ENCODE data around the gene CYP3A7. TPM values are rescaled to one million over a fixed set of nuclear protein-coding genes. Genes with fewer than 3 reads are reported as not detected.
"Not testable (repeated sequence)": the region's sequence is repeated elsewhere in the genome, so short reads cannot be mapped to it uniquely, and the experiment has no call there.

Gene CYP3A7
- total RNA-seq, 1 experiment from 2014 or later = not detected

- in situ Hi-C loops (cut with HindIII; ENCODE audit: low pct_unique_long_range_greater_than_20kb, low sequenced_read_pairs) = no loop called here
- no peak for DNase-seq (ENCODE audit: low read depth)
Measured at GRCh38 chr7:99720800-99721595, 14.0 kb downstream of the CYP3A7 start.

DNA sequence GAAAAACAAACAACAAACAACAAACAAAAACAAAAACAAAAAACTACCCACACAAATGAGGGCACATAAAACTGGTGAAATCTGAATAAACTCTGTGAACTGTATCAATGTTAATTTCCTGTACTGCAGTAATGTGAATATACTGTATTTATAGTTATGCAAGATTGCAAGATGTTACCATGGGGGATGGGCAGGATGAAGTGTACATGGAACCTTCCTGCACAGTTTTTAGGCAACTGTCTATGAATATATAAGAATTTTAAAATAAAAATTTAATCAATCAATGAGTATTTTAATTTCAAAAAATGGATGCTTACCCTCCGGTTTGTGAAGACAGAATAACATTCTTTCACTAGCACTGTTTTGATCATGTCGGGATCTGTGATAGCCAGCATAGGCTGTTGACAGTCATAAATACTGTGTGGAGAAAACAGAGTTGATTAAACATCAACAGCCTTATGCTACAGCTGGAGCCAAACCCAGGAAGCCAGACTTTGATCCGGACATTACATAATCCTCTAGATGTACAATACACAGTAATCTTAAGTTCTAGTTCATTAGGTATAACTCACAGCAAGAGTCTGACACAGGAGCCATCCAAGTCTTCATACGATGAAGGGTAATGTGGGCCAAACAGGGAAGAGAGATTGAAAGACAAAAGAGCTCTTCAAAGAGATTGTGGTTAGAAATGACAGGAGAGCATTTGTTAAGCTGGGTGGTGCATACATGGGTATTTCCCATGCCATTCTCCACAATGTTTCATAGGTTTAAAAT, 14.8 kb downstream of the CYP3A7 start:
- no peak for DNase-seq (ENCODE audit: low read depth)
- in situ Hi-C loops (cut with HindIII; ENCODE audit: low pct_unique_long_range_greater_than_20kb, low sequenced_read_pairs) = no loop called here

DNA sequence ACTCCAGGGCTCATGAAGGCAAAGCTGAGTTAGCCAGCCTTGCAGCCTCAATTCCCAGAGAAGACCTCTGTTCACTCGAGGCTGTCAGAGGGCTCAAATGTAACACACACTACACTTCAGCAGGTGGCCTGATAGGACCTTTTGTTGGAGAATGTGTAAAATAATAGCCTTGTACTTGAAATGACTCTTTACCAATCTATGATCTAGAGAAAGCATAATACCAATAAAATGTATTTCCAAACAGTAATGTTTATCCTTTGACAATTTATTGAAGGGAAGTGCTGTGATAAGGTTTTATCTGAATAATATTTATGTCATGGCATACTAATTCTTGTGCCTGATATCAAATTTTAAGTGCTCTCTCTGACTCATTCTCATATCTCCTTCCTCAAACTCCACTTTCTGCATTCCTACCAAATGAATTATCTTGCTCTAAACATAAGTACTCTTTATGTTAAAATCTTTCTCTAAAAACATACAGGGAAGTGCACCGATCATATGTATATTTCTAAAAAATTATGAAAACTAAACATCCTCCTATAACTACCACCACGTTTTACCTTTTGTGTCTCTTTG, 20.9 kb downstream of the CYP3A7 start:
- in situ Hi-C loops (cut with HindIII; ENCODE audit: low pct_unique_long_range_greater_than_20kb, low sequenced_read_pairs) = no loop called here
- DNase-seq (ENCODE audit: low read depth) = no peak

GRCh38 chr7:99709838-99710578, 25.0 kb downstream of the CYP3A7 start:
- in situ Hi-C loops (cut with HindIII; ENCODE audit: low pct_unique_long_range_greater_than_20kb, low sequenced_read_pairs) = no loop called here
- DNase-seq (ENCODE audit: low read depth) = no peak

GRCh38 chr7:99709260-99709659, 25.7 kb downstream of the CYP3A7 start:
- DNase-seq (ENCODE audit: low read depth) = no peak

GRCh38 chr7:99707096-99707495, 27.9 kb downstream of the CYP3A7 start:
- no peak for DNase-seq (ENCODE audit: low read depth)
- in situ Hi-C loops (cut with HindIII; ENCODE audit: low pct_unique_long_range_greater_than_20kb, low sequenced_read_pairs) = no loop called here

More at GRCh38 chr7:99709260-99709659, 25.7 kb downstream of the CYP3A7 start:
- in situ Hi-C loops (cut with HindIII; ENCODE audit: low pct_unique_long_range_greater_than_20kb, low sequenced_read_pairs) = no loop called here

DNA sequence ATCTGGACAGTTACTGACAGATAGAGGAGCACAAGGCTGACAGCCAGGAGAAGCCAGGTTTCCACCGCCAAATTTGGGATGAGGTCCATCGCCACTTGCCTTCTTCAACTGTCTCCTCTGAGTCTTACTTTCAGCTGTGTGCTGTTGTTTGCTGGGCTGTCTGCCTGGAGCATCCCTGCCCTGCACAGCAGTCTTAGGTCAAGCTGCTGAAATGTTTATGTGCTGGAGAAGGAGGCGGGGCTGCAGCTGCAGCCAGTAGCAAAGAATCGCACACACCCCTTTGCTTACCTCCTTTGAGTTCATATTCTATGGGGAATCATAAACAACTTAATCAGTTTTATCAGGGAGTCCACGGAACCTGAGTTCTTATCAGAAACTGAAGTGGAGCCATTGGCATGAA, 35.0 kb downstream of the CYP3A7 start:
- no peak for DNase-seq (ENCODE audit: low read depth)
- in situ Hi-C loops (cut with HindIII; ENCODE audit: low pct_unique_long_range_greater_than_20kb, low sequenced_read_pairs) = no loop called here

GRCh38 chr7:99698867-99699730, 35.9 kb downstream of the CYP3A7 start:
- peak; percentile 34 for DNase-seq (ENCODE audit: low read depth)

DNA sequence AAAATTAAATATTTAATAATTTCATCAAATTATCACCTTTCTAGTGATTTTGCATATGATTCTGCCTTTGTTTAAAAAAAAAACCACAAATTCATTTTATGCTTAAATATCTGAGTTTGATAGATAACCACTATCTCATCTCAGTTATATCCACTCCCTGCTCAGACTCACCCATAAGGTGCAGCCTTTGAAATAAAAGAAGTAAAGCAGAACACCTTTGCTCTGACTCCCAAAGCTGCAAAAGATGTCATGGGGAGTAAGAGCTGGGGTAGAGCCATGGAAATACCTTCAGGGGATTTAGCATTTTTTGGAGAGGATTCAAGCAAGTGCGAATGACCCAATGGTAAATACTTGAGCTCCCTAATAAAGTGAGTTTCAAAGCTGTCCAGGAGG, 40.1 kb downstream of the CYP3A7 start:
- in situ Hi-C loops (cut with HindIII; ENCODE audit: low pct_unique_long_range_greater_than_20kb, low sequenced_read_pairs) = no loop called here

More at GRCh38 chr7:99698867-99699730, 35.9 kb downstream of the CYP3A7 start:
- in situ Hi-C loops (cut with HindIII; ENCODE audit: low pct_unique_long_range_greater_than_20kb, low sequenced_read_pairs) = not testable (repeated sequence)

DNA sequence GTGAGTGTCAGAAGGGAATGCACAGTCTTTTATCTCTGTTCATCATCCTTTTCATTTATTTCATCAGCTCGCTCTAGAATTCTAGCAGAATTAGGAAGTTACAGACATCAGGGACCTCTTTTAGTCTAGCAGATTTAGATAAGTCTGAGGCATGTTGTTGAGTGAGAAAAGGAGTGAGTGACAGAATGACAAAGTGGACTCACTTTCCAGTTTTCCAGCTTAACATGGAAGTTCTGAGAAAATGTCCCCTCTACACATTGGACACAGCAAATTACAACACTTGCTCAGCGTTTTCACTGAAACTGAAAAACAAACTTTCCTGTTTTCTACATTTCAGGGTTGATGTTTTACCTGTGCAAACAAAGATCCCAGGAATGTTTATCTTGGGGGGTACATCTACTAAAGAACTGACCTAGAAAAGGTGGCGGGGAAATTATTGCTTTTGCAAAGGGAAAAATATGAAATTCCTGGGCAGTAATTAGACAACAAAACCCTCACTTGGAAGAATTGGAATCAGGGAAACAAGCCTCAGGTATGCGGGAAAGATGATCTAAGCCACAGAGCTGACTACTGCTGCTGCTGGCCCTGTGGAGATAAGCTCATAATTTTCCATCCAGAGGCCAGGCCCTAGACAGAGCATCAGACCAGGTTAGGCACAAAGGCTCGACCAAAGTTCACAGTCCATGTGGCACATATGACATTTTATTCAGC, 40.6 kb downstream of the CYP3A7 start:
- DNase-seq (ENCODE audit: low read depth) = no peak
- in situ Hi-C loops (cut with HindIII; ENCODE audit: low pct_unique_long_range_greater_than_20kb, low sequenced_read_pairs) = no loop called here

More for the DNA sequence above, 40.1 kb downstream of the CYP3A7 start:
- DNase-seq (ENCODE audit: low read depth) = no peak

DNA sequence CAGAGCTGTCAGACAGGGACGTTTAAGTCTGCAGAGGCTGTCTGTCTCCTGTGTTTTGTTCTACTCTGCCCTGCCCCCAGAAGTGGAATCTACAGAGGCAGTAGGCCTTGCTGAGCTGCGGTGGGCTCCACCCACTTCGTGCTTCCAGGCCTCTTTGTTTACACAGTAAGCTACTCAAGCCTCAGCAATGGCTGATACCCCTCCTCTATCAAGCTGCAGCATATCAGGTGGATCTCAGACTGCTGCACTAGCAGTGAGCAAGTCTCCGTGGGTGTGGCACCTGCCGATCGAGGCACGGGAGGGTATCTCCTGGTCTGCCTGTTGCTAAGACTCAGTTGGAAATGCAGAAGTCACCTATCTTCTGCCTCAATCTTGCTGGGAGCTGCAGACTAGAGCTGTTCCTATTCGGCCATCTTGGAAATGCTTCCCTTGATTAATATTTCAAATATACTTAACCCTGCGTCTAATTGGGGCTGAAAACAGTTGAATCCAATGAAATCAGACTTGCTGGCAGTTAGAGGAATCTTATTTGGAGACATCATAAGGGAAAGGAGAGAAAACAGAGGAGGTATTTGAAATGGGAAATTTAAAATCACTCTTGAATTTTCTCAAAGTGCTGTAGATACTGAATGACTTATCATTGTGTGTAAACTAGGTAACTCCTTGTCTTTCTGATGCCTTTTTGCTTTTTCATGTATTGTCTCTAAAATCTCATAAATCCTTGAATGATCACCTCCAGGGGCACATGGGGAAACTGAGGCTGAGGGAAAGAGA, 41.4 kb downstream of the CYP3A7 start:
- in situ Hi-C loops (cut with HindIII; ENCODE audit: low pct_unique_long_range_greater_than_20kb, low sequenced_read_pairs) = no loop called here
- no peak for DNase-seq (ENCODE audit: low read depth)

- in situ Hi-C loops (cut with HindIII; ENCODE audit: low pct_unique_long_range_greater_than_20kb, low sequenced_read_pairs) = no loop called here
- DNase-seq (ENCODE audit: low read depth) = no peak
Measured at GRCh38 chr7:99693100-99693426, 41.9 kb downstream of the CYP3A7 start.

- in situ Hi-C loops (cut with HindIII; ENCODE audit: low pct_unique_long_range_greater_than_20kb, low sequenced_read_pairs); DNase-seq (ENCODE audit: low read depth): not testable (repeated sequence)
Measured at GRCh38 chr7:99692563-99692962, 42.4 kb downstream of the CYP3A7 start.

- DNase-seq (ENCODE audit: low read depth); in situ Hi-C loops (cut with HindIII; ENCODE audit: low pct_unique_long_range_greater_than_20kb, low sequenced_read_pairs): not testable (repeated sequence)
Measured at GRCh38 chr7:99691658-99692057, 43.3 kb downstream of the CYP3A7 start.

DNA sequence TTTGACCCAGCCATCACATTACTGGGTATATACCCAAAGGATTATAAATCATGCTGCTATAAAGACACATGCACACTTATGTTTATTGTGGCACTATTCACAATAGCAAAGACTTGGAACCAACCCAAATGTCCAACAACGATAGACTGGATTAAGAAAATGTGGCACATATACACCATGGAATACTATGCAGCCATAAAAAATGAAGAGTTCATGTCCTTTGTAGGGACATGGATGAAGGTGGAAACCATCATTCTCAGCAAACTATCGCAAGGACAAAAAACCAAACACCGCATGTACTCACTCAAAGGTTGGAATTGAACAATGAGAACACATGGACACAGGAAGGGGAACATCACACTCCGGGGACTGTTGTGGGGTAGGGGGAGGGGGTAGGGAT, 44.1 kb downstream of the CYP3A7 start:
- DNase-seq (ENCODE audit: low read depth); in situ Hi-C loops (cut with HindIII; ENCODE audit: low pct_unique_long_range_greater_than_20kb, low sequenced_read_pairs): not testable (repeated sequence)

DNA sequence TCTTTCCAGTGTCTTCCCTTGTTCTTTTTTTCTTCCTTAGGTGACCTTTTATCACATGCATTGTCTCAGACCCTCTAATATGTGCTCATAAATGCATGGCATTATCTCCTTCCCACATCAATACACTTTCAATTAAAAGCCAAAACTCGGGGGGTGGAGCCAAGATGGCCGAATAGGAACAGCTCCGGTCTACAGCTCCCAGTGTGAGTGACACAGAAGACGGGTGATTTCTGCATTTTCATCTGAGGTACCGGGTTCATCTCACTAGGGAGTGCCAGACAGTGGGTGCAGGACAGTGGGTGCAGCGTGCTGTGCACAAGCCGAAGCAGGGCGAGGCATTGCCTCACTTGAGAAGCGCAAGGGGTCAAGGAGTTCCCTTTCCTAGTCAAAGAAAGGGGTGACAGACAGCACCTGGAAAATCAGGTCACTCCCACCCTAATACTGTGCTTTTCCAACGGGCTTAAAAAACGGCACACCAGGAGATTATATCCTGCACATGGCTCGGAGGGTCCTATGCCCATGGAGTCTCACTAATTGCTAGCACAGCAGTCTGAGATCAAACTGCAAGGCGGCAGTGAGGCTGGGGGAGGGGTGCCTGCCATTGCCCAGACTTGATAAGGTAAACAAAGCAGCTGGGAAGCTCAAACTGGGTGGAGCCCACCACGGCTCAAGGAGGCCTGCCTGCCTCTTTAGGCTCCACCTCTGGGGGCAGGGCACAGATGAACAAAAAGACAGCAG, 49.0 kb downstream of the CYP3A7 start:
- DNase-seq (ENCODE audit: low read depth); in situ Hi-C loops (cut with HindIII; ENCODE audit: low pct_unique_long_range_greater_than_20kb, low sequenced_read_pairs): not testable (repeated sequence)
